ENCODE data around the gene ACSS3.

ACSS3 gene

DNA sequence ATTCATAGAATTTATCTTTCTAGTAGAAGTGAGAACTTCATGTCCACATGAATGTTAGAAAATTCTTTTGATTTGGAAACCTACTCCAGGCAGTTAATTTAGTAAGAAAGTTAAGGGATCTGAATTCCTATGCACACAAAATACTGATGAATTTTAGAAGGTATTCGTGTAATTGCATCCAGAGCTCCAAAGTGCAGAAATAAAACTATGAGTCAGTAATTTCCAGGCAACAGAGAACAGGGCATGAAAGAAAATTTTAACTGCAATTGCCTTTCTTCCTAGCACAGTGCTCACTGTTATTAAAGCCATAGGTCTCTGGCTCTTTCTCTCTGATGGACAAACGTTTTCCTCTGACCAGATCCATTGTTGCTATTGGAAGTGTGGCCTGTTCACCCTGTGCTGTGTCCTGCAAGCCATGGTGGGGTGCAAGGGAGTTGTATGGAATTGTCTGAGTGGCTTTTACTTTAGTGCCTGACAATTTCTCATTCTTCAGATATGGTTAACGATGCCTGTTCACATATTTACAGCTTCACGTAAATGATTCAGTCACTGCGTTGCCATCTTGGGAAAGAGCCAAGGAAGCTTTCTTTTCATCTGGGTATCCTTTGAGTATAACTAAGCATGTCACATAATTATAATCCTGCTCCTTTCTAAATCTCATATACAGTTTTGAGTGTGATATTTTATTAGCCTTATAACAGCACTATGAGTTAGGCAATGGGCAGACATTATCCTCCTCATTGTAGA, 145.1 kb downstream of the ACSS3 start:
- DNase-seq (ENCODE audit: low read depth, low spot score), result peak; percentile 39

DNA sequence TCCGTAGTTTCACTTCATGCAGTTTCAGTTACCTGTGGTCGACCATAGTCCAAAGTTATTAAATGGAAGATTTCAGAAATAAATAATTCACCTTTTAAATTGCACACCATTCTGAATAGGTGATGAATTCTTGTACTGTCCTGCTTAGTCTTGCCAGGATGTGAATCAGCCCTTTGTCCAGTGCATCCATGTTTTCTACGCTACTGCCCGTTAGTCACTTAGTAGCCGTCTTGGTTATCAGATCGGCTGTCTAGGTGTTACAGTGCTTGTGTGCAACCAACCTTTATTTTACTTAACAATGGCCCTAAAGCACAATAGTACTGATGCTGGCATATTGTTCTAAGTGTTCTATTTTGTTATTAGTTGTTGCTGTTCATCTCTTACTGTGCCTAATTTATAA, 146.7 kb downstream of the ACSS3 start:
- DNase-seq (ENCODE audit: low read depth, low spot score), result no peak

DNA sequence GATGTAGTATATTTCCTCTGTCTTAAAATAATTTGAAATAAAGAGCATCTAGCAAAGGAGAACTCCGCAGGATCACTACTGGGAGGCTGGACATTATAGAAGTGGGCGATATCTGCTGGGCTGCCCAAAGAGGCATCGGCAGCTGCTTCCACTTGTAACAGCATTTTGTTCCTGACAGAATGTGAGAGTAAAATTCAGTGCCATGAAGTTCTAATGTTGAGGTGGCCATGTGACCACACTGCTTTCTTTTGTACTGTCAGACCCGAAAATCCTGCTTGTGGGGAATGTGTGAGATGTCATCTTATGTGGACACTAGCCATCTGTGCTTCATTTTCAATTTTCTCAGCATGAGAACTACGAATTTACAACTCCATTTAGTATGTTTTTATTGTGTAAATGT, 151.9 kb downstream of the ACSS3 start:
- DNase-seq (ENCODE audit: low read depth, low spot score), result no peak

DNA sequence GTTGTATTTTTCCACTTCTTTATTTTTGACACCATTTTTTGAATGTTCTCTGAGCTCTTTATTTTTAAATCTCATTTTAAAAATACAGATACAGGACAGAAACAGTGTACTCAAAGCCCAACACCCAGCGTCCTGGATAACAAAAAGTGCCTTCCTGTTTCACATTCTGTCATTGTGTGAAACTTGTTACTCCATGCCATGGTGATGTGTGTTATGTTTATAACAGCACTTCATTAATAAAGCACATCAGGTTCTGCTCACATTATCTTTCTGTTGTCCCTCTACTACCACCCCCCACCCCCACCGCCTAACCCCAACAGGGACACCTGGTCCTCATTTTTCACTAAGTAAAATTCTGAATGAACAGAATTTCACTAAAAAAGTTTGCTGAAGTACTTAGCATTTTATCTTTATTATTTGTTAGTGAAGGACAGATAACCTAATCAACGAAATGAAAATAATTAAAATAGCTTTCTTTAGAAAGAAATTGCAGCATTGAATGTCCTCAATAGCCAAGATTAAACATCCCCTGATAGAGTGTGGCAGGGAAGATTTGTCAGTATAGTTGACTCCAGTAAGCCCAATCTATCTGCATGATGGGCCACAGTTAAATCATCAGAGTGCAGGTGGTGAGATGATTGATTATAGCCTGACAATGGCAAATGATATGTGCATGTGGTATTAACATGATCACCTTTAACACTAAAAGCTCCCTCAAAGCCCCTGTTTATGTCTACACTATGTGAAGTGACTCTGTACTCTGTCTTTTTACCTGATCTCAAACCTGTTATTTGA, 153.9 kb downstream of the ACSS3 start:
- no peak for DNase-seq (ENCODE audit: low read depth, low spot score)

DNA sequence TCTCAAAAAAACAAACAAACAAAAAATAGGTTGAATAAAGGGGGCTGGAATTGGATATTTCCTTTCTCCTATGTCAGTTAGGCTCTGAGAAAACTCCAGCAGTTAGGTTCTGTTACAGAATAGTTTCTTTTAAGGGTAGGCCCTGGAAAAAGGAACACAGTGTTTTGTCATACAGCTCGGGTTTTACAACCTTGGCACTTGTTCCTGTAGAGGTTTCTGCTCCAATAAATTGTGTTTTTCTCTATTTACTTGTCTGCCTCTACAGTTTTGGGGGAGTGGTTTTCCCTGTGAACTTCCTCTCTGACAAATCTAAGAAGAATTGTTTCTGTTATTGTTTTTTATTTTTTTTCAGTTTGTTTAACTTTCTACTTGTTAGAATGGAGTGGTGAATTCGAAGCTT, 167.6 kb downstream of the ACSS3 start:
- no peak for DNase-seq (ENCODE audit: low read depth, low spot score)

DNA sequence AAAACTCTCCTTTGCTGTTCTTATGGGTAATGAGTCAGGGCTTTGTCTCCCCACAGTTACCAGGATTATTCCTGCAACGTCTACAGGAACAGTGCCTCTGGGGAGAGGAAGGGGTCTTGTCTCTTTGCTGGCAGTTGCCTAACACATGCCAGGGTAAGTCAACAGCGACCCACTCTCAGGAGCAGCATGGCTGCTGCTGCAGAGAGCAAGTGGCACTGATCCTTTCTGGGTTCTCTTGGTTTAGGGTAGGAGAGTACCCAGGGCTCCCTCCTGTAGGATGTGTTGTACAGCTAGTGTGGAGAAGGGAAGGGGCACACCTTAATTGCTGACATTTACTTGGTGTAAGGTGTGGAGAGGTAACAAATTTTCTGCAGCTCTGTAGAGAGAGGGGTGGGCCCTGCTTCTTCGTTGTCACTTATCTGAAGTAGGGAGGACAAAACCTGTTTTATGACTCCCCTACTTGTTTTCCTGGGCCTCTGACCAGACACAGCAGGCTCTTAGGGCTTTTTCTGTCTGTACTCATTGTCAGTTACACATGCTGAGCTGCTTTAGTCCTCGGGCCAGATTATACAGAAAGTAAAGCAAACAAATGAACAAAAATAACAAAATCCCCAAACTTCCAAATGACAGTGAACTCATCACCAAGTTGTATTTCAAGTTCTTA, 168.2 kb downstream of the ACSS3 start:
- DNase-seq (ENCODE audit: low read depth, low spot score), result peak; percentile 21

DNA sequence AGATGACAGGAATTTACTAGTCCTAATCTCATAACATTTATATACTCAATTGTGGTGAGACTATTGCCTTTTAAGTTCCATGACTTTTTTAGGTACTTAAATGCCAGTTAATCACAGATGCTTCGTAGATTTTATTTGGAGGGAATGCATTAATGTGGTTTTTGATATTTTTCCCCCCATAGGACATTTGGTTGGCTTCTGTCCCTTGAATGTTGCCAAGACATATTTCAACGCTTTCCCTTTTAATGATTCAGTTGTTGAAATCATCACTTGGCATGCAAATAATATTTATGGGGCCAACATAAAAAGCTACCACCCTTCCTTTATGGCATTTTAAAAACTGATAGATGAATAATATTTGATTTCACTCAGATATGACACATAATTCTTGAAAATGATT, 172.1 kb downstream of the ACSS3 start:
- DNase-seq (ENCODE audit: low read depth, low spot score), result no peak

DNA sequence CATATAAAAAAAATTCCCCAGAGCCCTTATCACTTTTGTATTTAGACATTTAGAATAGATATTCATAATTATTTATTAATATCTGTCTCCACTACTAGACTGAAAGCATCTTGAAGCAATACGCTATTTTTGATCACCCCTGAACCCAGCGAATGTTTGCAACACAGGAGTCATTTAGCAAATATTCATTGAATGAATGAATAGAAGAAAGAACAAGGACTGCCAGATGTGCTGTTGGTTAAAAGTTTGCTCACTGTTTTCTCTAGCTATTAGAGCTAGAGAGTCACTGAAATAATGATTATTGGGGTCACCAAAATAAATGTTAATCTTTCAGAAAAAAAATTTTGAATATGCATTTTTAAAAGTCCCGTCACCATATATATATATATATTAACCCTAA, 174.3 kb downstream of the ACSS3 start:
- no peak for DNase-seq (ENCODE audit: low read depth, low spot score)

DNA sequence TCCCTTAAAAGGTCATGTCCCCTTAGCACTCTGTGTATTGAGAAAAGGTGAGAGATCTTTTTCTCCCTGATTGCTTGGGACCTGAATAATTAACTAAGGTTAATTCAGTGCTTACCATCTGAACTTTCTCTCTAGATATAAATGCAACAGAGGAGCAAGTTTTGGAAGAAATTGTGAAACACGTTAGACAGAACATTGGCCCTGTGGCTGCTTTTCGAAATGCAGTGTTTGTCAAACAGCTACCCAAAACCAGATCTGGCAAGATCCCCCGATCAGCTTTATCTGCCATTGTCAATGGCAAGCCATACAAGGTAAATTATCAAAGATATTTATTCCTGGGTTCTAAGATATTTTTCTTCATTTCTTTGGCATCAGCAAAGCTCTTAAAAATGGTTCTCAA, 175.5 kb downstream of the ACSS3 start:
- no peak for DNase-seq (ENCODE audit: low read depth, low spot score)

DNA sequence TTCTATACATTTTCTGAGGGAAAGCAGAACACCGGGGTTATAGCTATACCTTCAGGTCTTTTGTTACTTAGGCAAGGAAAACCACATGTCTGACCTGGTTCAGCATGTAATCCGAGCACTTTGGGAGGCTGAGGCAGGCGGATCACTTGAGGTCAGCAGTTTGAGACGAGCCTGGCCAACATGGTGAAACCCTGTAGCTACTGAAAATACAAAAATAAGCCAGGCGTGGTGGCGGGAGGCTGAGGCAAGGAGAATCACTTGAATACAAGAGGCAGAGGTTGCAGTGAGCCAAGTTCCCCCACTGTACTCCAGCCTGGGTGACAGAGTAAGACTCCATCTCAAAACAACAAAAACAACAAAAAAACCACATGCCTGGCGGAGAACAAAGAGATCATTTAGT, 177.6 kb downstream of the ACSS3 start:
- no peak for DNase-seq (ENCODE audit: low read depth, low spot score)

DNA sequence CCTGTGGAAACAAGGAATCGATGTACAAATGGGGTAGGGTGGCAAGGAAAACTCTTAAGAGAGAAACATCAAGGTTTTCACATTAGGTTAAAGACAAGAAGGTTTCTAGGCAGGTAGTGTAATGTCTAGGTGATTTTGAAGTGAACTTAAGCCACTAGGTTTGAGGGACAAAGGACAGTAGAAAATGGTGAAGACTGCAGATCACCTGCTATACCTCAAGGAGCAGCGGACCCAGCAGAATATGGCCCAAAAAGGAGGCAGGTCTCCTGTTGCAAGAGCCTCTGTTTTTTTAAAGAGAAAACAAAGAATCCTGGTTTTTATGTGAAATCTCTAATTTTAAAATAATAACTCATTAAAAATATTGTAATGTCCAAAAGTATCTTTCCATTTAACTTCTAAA, 178.1 kb downstream of the ACSS3 start:
- DNase-seq (ENCODE audit: low read depth, low spot score), result no peak

DNA sequence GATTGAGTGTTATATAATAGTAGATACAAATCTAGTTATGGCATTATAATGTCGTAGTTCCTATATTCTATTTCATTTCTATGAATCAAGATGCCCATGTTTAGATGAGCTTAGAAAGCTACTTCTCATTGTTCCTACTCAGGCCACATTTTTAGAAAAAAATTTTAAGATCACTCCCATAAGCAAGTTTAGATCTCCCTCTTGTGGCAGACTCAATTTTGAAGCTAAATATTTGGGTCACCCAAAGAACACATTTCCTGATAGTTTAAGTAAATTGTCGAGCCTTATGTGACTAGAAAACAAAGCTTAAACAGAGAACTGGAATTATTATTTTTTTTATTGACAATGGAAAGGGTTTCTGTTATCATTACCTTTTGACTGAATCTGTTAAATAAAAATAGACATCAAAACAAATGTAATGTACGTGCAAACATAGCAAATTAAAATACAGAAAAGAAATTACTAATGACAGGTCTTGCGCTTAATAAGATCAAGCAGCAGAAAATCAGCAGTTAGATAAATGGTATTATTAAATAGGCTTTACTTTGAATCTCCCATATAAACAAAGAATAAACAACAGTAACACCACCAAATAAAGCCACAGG, 180.2 kb downstream of the ACSS3 start:
- DNase-seq (ENCODE audit: low read depth, low spot score), result peak; percentile 68

DNA sequence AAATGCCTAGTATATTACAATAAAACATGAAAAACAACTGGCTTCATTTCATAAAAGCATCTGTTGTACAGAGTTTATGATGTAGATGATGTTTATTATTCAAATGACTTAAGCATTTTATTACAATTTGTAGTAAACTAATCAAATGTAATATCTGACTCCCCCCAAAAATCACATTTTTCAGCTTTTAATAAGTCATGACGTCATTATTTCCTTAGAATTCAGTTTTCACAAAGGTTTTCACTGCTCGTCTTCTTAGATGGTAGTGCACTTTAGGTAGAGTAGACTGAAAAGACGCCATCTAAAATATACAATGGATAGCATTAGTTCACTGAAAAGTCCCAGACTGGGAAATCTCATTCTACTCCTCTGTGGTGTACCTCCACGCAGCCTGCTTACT, 181.5 kb downstream of the ACSS3 start:
- no peak for DNase-seq (ENCODE audit: low read depth, low spot score)

DNA sequence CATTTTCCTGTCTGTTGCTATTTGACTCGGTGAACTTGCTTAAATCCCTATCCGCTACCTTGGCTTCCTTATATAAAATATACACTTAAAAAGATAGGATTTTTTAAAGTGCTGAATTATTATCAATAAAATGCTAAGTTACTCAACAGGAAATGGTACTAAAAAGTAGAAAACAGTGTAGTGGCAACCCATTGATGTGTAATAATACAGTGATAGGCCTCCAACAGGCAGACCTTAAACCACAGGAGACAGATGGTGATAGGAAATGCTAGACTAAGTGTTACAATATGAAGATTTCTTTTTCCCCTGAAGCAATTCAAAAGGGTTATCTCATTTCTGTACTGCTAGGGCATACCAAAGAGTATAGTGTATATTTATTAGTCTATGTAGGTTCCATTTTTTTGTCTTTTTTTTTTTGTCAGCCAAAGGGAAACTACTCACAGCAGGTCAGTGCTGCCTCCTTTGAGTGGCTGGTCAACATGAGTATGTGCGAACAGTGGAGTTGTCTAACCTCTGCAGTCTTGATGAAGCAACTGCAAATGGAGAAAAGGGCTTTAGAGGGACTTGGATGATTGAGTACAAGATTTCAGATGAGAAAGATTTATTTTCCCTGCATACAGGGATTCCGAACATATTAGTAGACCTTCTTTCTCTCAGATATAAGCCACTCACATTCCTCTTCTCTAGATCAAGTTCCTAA, 183.8 kb downstream of the ACSS3 start:
- DNase-seq (ENCODE audit: low read depth, low spot score), result no peak

DNA sequence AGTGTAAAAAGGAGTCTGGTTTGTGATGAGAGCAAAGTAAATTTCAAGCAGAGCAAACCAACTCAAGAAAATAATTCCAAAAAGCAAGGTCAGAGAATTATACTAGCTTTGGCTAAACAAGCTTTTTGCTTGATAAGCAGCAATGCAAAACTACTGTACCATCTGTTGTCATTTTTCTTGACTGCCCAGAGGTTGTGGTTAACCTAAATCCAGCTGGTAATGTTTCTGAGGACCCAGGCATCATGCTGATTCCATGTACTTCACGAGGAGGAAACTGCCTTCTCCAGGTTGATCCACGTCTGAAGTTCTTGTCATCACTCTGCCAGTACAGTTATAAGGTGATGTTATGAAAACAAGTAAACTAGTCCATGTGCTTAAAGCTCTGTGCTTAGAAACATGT, 185.2 kb downstream of the ACSS3 start:
- no peak for DNase-seq (ENCODE audit: low read depth, low spot score)

DNA sequence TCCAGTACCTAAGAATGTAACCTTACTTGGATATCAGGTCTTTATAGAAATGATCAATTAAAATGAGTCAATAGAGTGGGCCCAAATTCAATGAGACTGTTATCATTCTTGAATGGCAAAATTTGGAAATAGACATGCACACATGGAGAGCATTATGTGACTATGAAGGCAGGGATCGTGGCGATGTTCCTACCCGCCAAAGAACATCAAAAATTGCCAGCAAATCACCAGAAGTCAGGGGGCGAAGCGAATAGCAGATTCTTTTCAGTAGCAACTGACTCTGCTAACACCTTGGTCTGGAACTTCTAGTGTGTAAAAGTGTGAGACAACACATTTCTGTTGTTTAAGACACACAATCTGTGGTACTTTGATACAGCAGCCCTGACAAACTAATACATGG, 192.5 kb downstream of the ACSS3 start:
- no peak for DNase-seq (ENCODE audit: low read depth, low spot score)

DNA sequence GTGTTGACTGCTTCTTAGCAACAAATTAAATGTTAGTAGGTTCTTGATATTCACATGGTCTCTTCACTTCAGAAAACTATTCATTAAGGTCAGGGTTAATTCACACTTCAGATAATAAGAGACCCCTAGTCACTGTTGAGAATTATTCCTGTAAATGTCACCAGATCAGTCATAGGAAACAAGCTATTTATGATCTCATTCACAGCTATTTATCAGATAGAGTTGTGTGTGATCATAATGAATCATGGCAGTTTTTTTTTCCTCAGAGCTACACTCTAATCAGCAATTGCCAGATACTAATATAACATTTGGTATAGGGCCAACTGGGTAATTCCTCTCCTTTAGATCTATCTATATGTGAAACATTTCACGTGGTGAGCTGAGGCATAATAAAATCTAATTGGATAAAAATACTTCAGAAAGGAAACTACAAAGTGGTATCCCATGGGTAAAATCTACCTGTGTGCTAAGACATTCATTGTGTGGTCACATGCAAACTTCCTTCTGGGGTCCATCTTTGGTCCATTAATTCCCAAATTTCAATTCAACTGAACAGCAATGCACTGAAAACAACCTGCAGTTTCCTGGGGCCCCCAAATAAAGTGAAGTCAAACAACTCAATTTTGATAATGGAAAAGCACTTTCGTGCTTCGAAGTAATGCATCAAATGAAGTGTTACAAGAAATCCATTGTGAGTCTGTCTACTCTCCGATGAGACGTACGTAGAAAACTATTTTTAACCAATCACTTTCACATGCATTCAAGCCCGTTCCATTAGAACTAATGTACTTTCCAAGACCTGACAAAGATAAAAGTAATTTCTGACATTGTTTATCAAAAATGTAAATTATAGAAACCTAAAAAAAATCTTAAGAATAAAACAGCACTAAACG, 197.0 kb downstream of the ACSS3 start:
- peak; percentile 20 for DNase-seq (ENCODE audit: low read depth, low spot score)

DNA sequence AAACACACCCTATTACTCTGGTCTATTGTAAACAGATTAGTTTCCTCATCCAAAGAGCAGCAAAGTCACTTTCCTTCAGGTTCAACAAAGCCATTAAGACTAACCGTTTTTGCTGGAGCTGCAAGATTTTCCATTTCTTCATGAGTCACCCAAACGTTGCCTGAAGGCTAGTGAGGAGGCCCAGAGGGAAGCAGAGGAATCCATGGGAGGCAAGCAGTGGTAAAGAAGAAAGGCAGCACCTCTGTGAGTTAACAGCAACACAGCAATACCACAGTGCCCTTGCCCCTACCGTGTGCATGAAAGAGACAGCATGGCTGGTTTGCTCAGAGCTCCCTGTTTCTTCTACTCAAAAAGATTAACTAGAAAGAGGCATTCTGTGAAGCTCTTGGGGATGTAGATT, 206.3 kb downstream of the ACSS3 start:
- DNase-seq (ENCODE audit: low read depth, low spot score), result peak; percentile 15

DNA sequence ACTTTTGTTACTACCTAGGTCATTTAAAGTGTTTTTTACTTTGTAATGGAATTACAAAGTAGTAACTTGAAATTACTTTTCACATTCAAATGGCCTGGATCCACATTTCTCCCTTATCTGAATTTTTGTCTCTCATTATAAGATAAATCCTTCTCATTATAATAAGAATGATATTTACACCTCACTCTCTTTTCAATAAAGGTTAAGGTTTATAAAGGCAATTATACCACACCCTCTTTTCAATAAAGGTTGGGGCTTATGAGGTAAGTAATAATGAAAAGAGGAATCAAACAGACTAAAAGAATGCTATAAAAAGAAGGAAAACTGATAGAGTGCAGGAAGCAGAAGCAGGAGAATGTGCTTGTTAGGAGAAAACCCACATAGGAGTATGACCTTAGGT, 210.8 kb downstream of the ACSS3 start:
- DNase-seq (ENCODE audit: low read depth, low spot score), result no peak

DNA sequence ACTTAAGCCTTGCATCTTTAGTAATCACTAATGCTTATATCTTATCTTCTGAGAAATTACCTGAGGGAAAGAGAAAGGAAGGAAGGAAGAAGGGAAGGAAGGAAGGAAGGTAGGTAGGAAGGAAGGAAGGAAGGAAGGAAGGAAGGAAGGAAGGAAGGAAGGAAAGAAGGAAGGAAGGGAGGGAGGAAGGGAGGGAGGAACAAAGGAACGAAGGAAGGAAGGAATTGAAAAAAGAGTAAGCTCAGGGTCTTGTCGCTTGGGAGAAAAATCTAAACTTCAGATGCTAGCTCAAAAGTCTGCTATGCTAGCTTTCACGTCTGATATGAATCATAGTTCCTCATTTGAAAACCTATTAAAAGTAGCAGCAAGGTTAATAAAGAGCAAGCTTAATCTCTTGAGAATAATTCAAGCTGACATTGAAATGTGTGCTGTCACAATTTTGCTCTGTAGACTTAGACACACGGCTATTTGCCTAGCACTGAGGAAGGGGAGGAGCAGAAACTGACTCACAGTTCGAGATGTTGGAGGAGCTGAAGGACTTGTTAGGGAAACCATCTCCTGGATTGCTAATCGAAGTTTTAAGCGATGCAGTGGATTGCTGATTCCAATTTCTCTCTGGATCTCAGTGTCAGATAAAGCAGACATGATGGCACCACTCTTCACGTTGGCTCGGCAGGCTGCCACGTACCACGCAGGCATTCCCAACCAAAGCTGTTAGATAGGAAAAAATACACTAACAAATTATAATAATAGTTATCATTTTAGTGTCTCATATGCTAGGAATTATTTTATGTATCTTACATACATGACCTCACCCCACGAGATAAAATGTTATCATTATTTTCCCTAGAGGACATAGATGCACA, 216.7 kb downstream of the ACSS3 start:
- no peak for DNase-seq (ENCODE audit: low read depth, low spot score)
